ENCODE data around the gene LIF. TPM values are rescaled to one million over a fixed set of nuclear protein-coding genes. Genes with fewer than 3 reads are reported as not detected.

The LIF gene
- total RNA-seq, 2 donors from 2014 or later, result 0.31 to 0.77 TPM

GRCh38 chr22:30285846-30286200 lies 39.3 kb upstream of the LIF start:
- Mint-ChIP-seq H3K27ac (no peak overlapping the region), H3K4me3 (no peak overlapping the region), H3K4me1 (peaks cover 10% of the 10 kb centered on the region), H3K9me3 (no peaks in the 10 kb centered on the region), H3K36me3 (ENCODE audit: low read depth) (no peaks in the 10 kb centered on the region), H3K27me3 (ENCODE audit: insufficient read depth) (no peaks in the 10 kb centered on the region)
- peaks cover 10% of the 10 kb centered on the region for H3K4me1 ChIP-seq (ENCODE audit: control insufficient read depth, insufficient read depth, low read length)
- no peaks in the 10 kb centered on the region for H3K36me3 ChIP-seq (ENCODE audit: control insufficient read depth, insufficient read depth, low read length)
- DNase-seq, result no peak
- no peaks in the 10 kb centered on the region for H3K27me3 ChIP-seq (ENCODE audit: control insufficient read depth, insufficient read depth, low read length, poor library complexity, severe bottlenecking)
- no peak overlapping the region for H3K4me3 ChIP-seq (ENCODE audit: low read length)
- TF ChIP-seq, protein P1, sequence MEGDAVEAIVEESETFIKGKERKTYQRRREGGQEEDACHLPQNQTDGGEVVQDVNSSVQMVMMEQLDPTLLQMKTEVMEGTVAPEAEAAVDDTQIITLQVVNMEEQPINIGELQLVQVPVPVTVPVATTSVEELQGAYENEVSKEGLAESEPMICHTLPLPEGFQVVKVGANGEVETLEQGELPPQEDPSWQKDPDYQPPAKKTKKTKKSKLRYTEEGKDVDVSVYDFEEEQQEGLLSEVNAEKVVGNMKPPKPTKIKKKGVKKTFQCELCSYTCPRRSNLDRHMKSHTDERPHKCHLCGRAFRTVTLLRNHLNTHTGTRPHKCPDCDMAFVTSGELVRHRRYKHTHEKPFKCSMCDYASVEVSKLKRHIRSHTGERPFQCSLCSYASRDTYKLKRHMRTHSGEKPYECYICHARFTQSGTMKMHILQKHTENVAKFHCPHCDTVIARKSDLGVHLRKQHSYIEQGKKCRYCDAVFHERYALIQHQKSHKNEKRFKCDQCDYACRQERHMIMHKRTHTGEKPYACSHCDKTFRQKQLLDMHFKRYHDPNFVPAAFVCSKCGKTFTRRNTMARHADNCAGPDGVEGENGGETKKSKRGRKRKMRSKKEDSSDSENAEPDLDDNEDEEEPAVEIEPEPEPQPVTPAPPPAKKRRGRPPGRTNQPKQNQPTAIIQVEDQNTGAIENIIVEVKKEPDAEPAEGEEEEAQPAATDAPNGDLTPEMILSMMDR (conservative IDR thresholded peaks at IDR 0.05), result no peak
- 93 to 100% methylated on average over 2 to 7 of the region's 8 CpGs for WGBS, 2 experiments (ENCODE audit: insufficient coverage in 1 of 2, insufficient read length in 1 of 2)
- no peak overlapping the region for H3K9ac ChIP-seq (ENCODE audit: extremely low read depth, low read length, poor library complexity, severe bottlenecking)
- H3K27ac ChIP-seq (ENCODE audit: low read depth, low read length), result no peak overlapping the region
- H3K9me3 ChIP-seq (ENCODE audit: control insufficient read depth, low read length), result no peaks in the 10 kb centered on the region

GRCh38 chr22:30285176-30285845 lies 38.8 kb upstream of the LIF start:
- Mint-ChIP-seq H3K27ac (no peak overlapping the region), H3K4me3 (no peak overlapping the region), H3K36me3 (ENCODE audit: low read depth) (no peaks in the 10 kb centered on the region), H3K4me1 (peaks cover 8% of the 10 kb centered on the region), H3K9me3 (no peaks in the 10 kb centered on the region), H3K27me3 (ENCODE audit: insufficient read depth) (no peaks in the 10 kb centered on the region)
- H3K27me3 ChIP-seq (ENCODE audit: control insufficient read depth, insufficient read depth, low read length, poor library complexity, severe bottlenecking), result no peaks in the 10 kb centered on the region
- no peak overlapping the region for H3K9ac ChIP-seq (ENCODE audit: extremely low read depth, low read length, poor library complexity, severe bottlenecking)
- no peaks in the 10 kb centered on the region for H3K9me3 ChIP-seq (ENCODE audit: control insufficient read depth, low read length)
- H3K27ac ChIP-seq (ENCODE audit: low read depth, low read length), result no peak overlapping the region
- no peaks in the 10 kb centered on the region for H3K36me3 ChIP-seq (ENCODE audit: control insufficient read depth, insufficient read depth, low read length)
- H3K4me1 ChIP-seq (ENCODE audit: control insufficient read depth, insufficient read depth, low read length), result peaks cover 6% of the 10 kb centered on the region
- WGBS, 2 experiments (ENCODE audit: insufficient coverage in 1 of 2, insufficient read length in 1 of 2), result 93 to 95% methylated on average over 15 to 27 of the region's 27 CpGs
- no peak overlapping the region for H3K4me3 ChIP-seq (ENCODE audit: low read length)
- TF ChIP-seq, protein P1 (conservative IDR thresholded peaks at IDR 0.05), result no peak
- DNase-seq, result no peak

GRCh38 chr22:30284666-30285065 lies 38.1 kb upstream of the LIF start:
- no peaks in the 10 kb centered on the region for H3K36me3 Mint-ChIP-seq (ENCODE audit: low read depth)
- Histone ChIP-seq H3K9me3 (ENCODE audit: control insufficient read depth, low read length) (no peaks in the 10 kb centered on the region), H3K4me1 (ENCODE audit: control insufficient read depth, insufficient read depth, low read length) (no peaks in the 10 kb centered on the region), H3K27ac (ENCODE audit: low read depth, low read length) (no peak overlapping the region), H3K36me3 (ENCODE audit: control insufficient read depth, insufficient read depth, low read length) (no peaks in the 10 kb centered on the region), H3K27me3 (ENCODE audit: control insufficient read depth, insufficient read depth, low read length, poor library complexity, severe bottlenecking) (no peaks in the 10 kb centered on the region), H3K9ac (ENCODE audit: extremely low read depth, low read length, poor library complexity, severe bottlenecking) (no peak overlapping the region), H3K4me3 (ENCODE audit: low read length) (no peak overlapping the region)
- no peaks in the 10 kb centered on the region for H3K27me3 Mint-ChIP-seq (ENCODE audit: insufficient read depth)
- 94 to 96% methylated on average over 2 to 4 of the region's 4 CpGs for WGBS, 2 experiments (ENCODE audit: insufficient coverage in 1 of 2, insufficient read length in 1 of 2)
- TF ChIP-seq, protein P1 (conservative IDR thresholded peaks at IDR 0.05), result no peak
- H3K9me3 Mint-ChIP-seq, result no peaks in the 10 kb centered on the region
- no peak overlapping the region for H3K27ac Mint-ChIP-seq
- no peak overlapping the region for H3K4me3 Mint-ChIP-seq
- no peak for DNase-seq
- peaks cover 4% of the 10 kb centered on the region for H3K4me1 Mint-ChIP-seq

All from endodermal cell (in vitro differentiated cells).